HCT116 (cell line): ENCODE results near the gene NCCRP1.

Experiments used
- EZH2 ChIP-seq: fragments of 200-600 bp; sonication (generic); IDR thresholded peaks from 2 replicates; pipeline ENCODE4 v1.6.1; 2017; ENCODE audit warnings: antibody characterized with exemption, mixed run types
- FOSL1 ChIP-seq: IDR thresholded peaks from 2 replicates; pipeline ENCODE4 v1.6.1; 2012; ENCODE audit warnings: low read depth
- JUND ChIP-seq: IDR thresholded peaks from 2 replicates; pipeline ENCODE4 v1.6.1; 2012
- POLR2AphosphoS5 ChIP-seq: IDR thresholded peaks from 2 replicates; pipeline ENCODE4 v1.6.1; 2011; ENCODE audit warnings: mild to moderate bottlenecking, low read depth, low read length, moderate library complexity
- RAD21 ChIP-seq: IDR thresholded peaks from 2 replicates; pipeline ENCODE4 v1.6.1; 2012; ENCODE audit warnings: low read depth, mild to moderate bottlenecking
- SP1 ChIP-seq: IDR thresholded peaks from 2 replicates; pipeline ENCODE4 v1.6.1; 2012; ENCODE audit warnings: low read depth
- TCF7L2 ChIP-seq: IDR thresholded peaks from 2 replicates; pipeline ENCODE4 v1.7.0; 2011; ENCODE audit warnings: borderline replicate concordance, inconsistent platforms; ENCODE audit not compliant: insufficient read depth, insufficient read length; ENCODE audit errors: extremely low read depth
- ZNF274 ChIP-seq: fragments of 200-500 bp; sonication (Bioruptor generic); IDR thresholded peaks from 2 replicates; pipeline ENCODE4 v1.6.1; 2014; ENCODE audit warnings: mild to moderate bottlenecking, low read depth, low read length, inconsistent platforms
- TF ChIP-seq, protein P1 (sequence below), 3 experiments: fragments of 200-600 bp in 1 of 3; sonication (generic) in 1 of 3; IDR thresholded peaks in 2 of 3; conservative IDR thresholded peaks in 1 of 3; 2 replicates each; pipeline ENCODE4 v1.5.1; 2012 to 2017; ENCODE audit warnings: low read depth in 2 of 3, low read length in 2 of 3, antibody characterized with exemption in 1 of 3, borderline replicate concordance in 1 of 3, control low read depth in 1 of 3, mild to moderate bottlenecking in 1 of 3, mixed read lengths in 1 of 3, mixed run types in 1 of 3, moderate library complexity in 1 of 3; ENCODE audit not compliant: insufficient read depth in 1 of 3
- TF ChIP-seq, protein P2 (sequence below): IDR thresholded peaks from 2 replicates; pipeline ENCODE4 v1.6.1; 2012

DNA sequence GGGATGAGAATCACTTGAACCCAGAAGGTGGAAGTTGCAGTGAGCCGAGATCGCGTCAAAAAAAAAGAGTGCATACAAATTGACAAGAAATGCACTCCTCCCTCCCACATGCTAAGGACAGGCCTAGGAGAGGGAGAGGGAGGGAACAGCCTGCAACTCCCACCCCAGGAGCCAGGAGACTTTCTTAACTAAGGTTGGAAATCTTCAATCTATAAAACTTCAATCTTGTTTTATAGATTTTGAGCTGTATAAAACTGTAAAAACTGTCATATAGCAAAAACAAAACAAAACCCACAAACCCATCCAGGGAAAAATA lies 8.6 kb downstream of the NCCRP1 start:
- no peak for TF ChIP-seq POLR2AphosphoS5
- no peak for TF ChIP-seq ZNF274
- TF ChIP-seq, protein P1, sequence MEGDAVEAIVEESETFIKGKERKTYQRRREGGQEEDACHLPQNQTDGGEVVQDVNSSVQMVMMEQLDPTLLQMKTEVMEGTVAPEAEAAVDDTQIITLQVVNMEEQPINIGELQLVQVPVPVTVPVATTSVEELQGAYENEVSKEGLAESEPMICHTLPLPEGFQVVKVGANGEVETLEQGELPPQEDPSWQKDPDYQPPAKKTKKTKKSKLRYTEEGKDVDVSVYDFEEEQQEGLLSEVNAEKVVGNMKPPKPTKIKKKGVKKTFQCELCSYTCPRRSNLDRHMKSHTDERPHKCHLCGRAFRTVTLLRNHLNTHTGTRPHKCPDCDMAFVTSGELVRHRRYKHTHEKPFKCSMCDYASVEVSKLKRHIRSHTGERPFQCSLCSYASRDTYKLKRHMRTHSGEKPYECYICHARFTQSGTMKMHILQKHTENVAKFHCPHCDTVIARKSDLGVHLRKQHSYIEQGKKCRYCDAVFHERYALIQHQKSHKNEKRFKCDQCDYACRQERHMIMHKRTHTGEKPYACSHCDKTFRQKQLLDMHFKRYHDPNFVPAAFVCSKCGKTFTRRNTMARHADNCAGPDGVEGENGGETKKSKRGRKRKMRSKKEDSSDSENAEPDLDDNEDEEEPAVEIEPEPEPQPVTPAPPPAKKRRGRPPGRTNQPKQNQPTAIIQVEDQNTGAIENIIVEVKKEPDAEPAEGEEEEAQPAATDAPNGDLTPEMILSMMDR (IDR thresholded peaks at IDR 0.05 in 2 of 3, conservative IDR thresholded peaks at IDR 0.05 in 1 of 3; ENCODE audit: borderline replicate concordance in 1 of 3, insufficient read depth in 1 of 3, low read depth in 2 of 3, low read length in 2 of 3), result no peak
- no peak for TF ChIP-seq JUND
- TF ChIP-seq EZH2, result no peak
- no peak for TF ChIP-seq TCF7L2
- no peak for TF ChIP-seq SP1
- TF ChIP-seq FOSL1, result no peak
- TF ChIP-seq RAD21, result no peak
- TF ChIP-seq, protein P2, sequence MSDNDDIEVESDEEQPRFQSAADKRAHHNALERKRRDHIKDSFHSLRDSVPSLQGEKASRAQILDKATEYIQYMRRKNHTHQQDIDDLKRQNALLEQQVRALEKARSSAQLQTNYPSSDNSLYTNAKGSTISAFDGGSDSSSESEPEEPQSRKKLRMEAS, result no peak
